Measurements from ENCODE around the gene LEMD2.
A peak's percentile ranks its signal among the peaks of the same experiment; 100 is the strongest.

The LEMD2 gene

DNA sequence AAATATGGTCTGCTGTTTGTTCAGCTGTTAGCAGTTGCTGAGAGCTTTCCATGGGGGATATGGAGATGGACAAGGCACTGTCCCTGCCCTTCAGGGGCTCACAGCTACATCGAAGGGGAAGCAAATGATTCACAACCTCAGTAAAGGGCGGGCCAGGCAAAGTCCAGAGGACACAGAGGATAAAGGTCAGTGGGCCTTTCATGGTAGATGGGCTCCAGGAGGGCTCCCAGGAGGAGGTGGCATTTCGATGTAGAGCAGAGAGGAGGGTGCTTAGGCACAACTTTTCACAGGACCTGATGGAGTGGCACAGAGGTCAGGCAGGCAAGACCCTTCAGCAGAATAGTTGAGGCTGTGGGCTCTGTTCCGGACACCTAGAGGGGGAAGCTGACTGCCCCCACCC, 30.1 kb upstream of the LEMD2 start:
- no peak for DNase-seq (ENCODE audit: low spot score)

DNA sequence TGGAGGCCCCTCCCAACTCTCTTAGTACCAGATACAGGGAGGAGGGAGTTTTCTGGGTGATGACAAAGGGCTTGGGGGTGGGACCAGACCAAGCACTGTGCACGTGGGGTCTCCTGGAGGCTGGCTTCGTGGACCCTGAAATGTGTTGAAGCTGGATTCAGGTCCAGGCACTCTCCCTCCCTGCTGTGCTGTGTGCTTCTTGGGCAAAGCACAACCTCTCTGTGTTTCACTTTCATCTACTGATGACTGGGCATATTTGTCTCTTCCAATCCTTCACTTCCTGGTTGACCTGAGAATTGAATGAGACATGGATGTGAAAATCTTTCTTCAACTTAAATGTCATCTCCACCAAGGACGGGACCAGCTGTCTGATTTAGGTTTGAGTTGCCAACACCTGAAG, 29.4 kb upstream of the LEMD2 start:
- DNase-seq (ENCODE audit: low spot score): no peak

DNA sequence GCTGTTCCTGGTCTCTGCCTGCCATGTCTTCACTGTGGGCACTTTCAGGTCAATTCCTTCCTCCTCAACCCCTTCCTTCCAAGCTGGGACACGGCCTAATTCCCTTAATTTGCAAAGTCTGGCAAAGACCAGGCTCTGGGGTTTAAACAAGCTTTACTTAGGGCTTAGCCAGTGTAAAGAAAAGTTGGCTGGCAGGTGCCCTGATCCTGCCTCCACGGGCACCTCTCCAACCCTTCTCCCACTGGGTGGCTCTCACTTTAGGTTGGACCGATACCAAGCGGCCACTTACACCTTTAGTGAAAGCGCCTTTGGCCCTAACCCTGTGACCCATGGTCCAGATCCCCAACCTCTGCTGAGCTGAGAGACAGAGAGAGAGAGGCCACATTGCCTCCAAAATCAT, 28.6 kb upstream of the LEMD2 start:
- DNase-seq (ENCODE audit: low spot score): no peak

DNA sequence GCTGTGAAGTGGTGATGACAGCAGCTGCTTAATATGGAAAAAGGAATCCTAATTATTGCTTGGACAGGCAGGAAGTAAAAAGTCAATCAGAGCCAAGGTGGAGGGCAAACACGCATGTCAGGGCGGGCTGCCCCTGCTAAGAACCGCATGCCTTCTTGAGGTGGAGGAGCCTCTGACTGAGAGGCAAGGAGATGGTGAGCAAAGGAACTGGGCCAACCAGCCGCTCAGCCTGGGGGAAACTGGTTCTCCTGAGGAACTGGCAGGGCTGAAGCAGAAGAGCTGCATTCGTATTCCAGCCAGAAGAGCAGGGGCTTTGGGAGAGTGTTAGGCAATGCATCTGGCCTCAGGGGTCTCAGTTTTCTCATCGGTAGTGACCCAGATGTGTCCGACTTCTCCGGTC, 28.0 kb upstream of the LEMD2 start:
- DNase-seq (ENCODE audit: low spot score): no peak

DNA sequence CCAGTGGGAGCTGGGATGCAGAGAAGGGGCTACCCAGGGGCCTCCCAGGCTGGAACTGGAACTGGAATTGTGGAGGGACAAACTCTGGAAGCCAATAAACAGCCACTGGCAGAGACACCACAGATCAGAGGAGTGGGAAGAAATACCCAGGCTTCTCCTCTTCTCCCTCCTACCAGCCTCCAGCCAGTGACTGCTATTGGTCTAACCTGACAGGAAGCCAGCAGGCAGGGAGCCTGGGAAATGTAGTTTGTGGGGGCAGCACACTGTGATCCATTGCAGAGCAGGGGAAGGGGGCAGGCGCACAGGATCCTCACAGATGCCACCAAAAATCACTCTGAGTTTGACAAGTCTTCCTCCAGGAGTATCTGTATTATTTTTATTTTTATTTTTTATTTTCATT, 26.9 kb upstream of the LEMD2 start:
- peak; percentile 34 for DNase-seq (ENCODE audit: low spot score)

DNA sequence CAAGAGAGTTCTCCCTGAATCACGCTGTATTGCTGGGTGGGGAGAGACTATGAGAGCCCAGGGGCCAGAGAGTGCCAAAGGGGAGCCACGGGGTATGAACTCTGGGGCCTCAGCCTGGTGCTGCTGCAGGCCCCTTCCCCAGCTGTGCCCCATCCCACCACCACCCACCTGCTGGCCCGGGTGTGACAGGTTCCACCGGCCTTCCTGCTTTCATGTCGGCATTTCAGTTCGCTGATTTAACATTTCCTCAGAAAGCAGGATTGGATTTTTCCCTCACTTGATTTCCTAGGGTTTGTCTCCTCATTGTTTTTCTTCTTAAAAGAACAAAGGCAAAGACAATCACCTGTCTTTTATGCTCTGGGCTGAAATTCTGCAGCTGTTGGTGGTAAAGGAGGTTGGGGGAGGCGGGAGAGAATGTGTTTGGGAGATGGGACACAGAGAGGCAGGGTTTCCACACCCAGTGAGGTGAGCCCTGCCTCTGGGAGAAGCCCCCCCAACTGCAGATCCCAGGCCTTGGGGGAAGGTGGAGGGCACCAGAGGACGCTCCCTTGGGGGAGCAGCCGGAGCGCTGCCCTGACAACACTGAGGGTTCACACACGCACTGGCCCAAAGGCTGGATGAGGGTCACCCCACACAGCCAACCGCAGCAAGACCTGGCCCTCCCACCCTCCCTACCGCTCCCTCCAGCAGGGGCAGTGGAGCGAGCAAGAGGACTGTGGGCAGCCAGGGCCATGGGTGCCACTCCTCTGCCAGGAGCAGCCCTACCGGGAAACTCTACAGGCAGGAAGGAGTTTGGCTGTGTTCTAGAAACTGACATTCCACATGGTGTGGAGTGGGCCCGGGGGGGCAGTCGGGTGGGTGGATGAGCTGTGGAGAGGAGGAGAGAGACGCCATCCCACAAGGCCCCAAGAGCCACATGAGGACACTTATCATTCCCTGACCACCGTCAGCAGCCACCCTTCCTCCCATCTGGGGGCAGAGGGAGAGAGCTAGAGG, 25.4 kb upstream of the LEMD2 start:
- no peak for DNase-seq (ENCODE audit: low spot score)

DNA sequence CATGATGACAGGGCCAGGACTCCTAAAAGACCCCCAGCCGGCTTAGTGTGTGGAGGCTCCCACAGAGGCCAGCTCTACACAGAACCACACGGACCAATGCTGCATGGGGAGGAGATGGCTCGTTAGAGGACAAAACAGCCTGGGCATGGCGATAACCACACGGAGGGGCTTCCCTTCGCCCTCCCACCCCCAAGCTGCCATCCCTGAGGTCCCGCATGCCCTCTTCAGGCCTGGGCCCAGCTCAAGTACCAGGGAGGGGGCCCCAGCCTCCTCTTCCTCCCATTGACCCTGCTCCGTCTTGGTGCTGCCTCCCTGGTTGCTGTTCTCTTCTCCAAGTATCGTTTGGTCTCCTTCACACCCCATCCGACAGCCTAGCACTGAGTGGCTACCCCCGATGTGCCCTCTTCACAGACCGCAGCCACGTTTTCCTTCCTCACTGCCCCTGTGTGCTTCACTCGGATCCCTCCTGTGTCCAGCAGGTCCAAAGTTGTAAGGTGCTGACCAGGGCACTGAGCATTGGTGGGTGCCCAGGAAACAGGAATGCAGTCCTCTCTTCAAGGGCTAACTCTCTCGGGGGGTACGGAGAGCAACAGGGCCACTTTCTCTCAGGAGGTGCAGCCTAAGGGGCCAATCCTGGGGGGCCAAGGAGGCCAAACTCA, 24.4 kb upstream of the LEMD2 start:
- no peak for DNase-seq (ENCODE audit: low spot score)

DNA sequence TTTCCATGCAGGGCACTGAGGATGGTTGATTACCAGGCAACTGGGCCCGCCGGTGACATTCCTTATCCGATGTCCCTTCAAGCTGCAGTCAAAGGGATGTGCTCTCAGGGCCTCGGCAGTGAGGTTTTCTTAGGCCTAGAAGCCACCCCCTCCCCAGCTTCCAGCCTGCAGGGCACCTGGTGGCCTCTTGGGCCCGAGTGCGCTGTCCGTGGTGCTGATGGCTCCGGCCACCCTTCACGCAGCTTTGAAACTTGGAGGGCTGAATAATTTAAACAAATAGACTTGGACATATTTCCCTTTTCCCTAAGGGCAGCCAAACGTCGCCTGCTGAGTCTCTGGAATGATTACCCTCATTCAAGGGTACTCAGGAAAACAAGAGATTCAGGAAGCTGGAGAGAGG, 23.7 kb upstream of the LEMD2 start:
- no peak for DNase-seq (ENCODE audit: low spot score)

DNA sequence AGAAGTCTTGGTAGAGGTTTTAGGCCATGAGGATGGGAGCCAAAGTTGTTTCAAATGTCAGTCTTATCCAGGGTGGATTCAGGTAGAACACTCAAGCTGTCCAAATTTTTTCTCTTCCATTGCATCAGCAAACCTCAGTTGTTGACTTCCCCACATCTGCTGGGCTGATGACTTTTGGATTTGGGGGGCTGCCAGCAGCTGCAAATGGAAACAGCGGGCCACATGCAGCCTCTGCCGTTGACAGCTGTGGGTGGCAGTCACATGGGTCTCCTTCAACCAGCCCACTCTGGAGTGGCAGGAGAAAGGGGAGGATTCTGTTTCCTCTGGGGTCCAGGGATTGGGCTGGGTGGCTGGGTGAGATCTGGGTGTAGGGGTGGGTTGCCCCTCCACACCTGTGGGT, 20.7 kb upstream of the LEMD2 start:
- no peak for DNase-seq (ENCODE audit: low spot score)

DNA sequence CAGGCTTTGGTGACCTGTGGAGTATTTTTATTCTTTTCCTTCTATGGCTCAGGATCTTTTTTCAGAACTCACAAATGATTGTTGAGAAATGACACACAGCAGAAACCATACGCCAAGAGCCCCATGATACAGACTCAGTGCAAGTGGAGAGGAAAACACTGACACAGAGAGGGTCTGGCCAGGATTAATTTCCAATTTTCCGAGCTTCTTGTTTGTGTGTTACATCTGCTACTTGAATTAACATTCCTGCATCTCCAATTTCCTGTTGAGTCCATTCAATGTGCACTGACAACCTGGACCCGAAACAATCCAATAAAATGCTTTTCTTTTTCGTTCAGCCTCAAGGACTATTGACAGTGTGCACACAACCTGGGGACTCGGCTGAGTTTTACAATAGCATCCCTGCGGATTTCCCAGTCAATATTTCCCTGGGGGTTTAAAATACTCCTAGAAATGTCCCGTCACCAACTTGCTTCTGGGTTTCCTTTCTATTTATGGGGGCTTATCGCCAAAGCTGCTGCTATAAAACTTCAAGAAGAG, 19.8 kb upstream of the LEMD2 start:
- DNase-seq (ENCODE audit: low spot score): no peak

DNA sequence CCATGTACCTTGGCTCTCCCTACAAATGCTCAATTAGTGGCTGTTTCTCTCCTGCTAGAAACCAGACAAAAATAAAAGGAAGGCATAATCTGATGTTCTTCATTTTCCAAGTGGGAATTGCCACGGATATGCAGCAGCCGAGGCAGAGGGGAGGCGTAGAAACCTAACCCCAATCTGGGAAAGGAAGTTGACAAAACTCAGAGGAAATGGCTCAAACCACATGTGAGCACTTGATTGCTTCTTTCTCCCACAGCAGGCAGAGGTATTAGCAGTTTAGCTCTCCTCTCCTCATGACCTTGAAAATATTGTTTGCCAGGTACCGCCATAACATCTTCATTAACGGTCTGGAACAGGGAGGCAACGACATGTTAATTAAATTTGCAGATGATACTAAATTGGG, 18.7 kb upstream of the LEMD2 start:
- no peak for DNase-seq (ENCODE audit: low spot score)

DNA sequence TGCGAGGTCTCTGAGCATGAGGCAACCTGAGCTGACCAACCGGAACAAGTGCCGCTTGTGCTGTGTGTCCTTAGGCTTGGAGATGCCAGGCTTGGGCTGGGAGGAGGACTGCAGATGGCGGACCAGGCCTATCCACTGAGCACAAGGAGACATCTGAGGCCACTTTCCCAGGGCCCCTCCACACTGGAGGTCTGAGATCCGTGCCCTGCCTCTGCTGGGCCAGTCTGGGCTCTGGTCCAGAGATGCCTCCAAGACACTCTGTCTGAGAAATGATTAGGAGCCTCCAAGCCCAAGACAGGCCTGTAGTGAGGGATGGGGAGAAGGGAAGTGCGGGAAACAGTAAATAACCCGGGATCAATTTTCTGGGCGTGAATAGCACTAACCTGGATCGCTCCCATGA, 17.9 kb upstream of the LEMD2 start:
- DNase-seq (ENCODE audit: low spot score): no peak

DNA sequence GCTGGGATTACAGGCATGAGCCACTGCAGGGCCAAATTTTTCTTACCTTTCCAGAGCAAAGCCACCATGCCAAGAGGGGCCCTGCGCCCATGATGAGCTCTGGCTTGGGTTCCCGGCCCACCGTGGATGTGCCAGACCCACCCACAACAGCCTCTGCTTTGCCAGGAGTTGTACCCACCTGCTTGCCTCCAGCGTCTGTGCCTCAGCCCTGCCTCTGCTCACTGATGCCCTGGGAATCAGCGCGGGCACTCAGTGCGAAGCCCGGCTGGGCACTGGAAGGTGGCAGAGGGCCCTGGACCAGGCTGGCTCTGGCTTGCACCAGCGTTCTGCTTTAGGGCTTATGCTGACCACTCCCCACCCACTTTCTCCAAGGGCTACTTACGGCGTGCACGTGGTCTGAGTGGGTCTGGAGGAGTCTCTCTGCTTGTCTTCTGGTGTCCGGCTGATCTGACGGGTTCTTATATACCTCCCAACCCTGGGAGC, 14.7 kb upstream of the LEMD2 start, which contains the start of gene MLN:
Gene MLN, minus strand, starts transcription at position 433 of the 483 bp plus-strand sequence. CDS start 2,840 bp downstream, outside the sequence.
- DNase-seq (ENCODE audit: low spot score): no peak

DNA sequence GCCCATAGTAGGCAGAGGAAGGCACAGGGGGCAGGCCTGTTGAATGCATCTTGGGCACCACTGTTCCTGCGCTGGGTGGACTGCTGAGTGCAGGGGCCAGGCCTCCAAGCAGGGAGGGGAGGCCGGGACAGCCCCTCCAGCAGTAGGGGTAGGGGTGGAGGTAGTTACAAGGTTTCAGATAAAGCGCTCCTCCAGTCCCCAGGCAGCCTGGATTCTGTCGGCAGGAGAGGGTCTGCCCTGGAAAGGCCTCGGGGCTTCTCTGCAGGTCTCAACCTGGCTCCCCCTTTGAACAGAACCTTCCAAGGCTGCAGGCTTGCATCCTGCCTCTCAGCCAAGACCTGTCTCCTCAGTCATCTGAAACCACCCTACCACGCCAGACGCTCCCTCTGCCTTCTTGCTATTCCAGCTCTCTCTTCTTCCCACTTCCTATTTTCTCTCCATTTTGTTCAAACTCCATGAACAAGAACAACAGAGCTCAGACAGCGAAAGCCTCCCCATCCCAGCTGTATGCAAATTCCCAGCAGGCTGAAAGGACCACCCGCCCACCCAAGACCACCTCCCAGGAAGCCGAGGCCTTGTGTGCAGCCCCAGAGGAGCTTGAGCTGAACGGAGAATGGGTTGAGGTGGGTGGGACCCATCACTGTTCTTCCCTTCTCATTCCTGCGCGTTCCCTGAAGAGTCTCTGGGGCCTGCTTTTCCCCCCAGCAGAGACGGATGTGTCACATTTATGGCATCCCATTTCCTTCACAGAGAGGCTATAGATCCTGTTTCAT, 13.4 kb upstream of the LEMD2 start:
- no peak for DNase-seq (ENCODE audit: low spot score)

DNA sequence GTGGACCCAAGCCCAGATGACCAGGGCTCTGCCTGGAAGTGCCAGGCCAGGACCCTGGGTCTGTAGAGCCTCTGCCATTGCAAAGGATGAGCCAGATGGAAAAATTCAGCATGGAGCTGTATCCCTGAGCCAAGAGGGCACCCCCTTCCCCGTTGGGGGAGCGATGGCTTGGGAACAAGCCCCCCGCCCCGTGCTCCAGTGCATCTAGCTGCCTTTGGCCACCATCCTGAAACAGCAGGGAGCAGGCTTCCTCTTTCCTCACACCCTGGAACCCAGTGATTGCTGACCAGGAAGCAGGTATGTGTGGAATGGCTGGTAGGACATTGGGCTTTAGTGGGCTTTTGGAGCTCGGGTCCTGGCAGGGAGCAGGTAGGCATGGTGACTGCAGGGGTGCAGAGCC, 12.7 kb upstream of the LEMD2 start:
- no peak for DNase-seq (ENCODE audit: low spot score)

DNA sequence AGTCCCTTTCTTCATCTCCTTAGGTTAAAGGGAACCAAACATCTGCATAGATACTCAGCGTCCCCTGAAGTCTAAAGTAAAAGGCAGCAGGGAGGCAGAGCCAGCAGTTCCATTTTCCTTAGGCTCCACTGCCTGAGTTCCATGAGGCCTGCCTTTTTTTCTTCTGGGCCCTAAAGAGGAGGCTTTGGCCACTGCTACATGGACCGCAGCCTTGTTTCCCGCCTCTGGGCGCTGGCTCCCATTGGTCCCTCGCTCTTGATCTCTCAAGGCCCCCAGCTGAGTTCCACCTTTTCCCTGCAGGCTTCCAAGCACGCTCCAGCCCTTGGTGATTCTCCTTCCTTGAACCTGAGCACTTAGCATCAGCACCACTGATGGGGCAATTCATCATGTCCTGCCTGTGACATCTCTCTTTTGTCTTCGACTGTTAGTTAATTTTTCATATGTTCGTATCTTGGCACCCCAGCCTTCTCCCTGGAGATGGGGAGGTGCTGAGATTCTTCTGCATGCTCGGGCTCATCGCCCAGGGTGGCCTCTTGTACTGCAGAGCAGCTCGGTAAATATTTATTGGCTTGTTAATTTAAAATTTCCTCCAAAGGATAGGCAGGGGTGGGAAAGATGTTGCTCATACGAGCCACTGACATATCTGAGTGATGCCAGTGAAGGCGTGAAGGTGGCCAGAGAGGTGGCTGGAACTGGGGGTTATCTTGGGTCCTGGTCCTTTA, 11.5 kb upstream of the LEMD2 start:
- no peak for DNase-seq (ENCODE audit: low spot score)

DNA sequence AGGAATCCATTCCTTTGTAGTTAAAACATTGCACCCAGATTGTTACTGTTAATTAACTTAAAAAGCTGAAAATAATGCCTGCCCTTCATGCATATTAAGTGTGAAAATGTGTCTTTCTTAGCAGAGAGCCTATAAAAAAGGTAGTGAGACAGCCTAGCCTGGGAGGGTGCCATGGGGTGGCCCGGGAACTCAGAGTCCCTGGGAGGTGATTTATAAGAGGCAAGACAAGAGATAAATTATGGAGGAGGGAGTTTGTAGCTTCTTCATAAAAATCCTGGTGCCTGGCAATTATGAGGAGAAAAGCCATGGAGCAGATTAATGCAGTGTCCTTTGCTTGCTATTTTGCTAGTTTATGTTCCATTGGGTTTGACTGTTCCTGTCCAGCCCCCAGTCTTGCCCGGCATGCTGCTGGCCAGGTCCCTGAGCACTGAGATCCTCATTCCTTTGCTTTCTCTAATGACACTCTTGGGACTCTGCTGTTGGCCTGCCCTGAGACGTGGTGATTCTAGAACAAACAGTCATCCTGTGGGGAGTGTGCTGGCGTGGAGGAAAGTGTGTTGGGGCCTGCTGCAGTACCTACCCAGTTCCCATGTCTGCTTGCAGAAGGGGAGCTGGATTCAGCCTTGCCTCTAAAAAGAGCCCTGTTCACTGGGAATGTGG, 10.7 kb upstream of the LEMD2 start:
- no peak for DNase-seq (ENCODE audit: low spot score)

DNA sequence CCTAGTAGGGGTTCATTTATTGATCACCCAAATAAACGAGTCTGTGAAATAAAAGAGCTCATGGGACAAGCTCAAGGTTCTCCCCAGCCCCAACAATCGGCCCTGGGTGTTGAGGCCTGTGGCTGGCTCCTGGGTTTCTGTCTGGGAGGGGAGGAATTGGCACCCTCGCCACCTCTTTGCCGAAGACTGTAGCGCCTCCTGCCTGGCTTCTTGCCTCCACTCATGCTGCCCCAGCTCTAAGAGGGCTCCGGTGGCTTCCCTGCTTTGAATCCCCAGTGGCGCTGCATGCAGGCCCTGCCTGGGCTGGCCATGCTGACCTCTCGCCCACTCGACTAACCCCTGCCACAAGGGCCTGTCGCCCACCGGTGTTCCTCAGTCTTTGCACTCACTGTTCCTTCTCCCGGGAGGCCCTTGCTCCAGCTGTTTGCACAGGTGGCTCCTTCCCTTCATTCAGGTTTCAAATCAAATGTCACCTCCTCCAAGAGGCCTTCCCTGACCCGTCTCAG, 9.5 kb upstream of the LEMD2 start:
- no peak for DNase-seq (ENCODE audit: low spot score)

DNA sequence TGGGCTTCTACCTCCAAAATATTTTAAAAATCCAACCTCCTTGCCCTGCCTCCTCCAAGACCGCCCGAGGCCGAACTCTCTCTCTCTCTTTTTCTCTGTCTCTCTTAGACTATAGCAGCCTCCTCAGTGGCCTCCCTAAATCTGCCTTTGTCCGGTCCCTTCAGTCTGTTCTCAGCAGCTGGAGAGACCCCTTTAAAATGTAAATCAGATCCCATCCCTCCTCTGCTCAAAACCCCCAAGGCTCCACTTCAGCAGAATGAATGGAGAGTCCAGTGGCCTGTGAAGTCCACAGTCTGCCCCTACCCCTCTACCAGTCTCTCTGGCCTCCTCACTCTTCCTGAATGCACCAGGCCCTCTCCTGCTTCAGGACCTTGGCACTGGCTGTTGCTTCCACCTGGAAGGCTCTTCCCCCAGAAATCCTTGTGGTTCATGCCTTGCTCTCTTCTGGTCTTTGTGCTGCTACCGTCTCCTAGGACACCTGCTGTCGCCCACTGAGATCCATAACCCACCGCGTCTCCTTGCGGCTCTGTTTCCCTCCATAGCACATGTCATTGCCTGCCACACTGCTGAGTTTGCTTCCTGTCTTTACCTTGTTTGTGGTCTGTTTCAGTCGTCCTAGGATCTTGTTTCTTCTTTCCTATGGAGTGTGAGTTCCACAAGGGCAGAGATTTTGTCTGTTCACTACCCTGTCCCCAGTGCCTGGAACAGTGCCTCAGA, 8.9 kb upstream of the LEMD2 start:
- no peak for DNase-seq (ENCODE audit: low spot score)

Measured in SW480 (cell line).